ENCODE data around the gene IL32.
"Not testable (repeated sequence)": the region's sequence is repeated elsewhere in the genome, so short reads cannot be mapped to it uniquely, and the experiment has no call there.

The IL32 gene

DNA sequence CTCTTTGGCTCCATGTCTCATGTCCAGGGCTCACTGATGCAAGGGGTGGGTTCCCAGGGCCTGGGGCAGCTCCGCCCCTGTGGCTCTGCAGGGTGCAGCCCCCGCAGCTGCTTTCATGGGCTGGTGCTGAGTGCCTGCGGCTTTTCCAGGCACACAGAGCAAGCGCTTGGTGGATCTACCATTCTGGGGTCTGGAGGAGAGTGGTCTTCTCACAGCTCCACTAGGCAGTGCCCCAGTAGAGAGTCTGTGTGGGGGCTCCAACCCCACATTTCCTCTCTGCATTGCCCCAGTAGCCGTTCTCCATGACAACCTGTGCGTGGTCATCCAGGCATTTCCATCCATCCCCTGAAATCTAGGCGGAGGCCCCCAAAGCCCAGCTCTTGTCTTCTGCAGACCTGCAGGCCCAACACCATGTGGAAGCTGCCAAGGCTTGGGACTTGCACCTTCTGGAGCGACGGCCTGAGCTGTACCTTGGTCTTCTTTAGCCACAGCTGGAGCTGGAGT lies 5.2 kb downstream of the IL32 start:
- DNase-seq (ENCODE audit: low spot score): no peak

DNA sequence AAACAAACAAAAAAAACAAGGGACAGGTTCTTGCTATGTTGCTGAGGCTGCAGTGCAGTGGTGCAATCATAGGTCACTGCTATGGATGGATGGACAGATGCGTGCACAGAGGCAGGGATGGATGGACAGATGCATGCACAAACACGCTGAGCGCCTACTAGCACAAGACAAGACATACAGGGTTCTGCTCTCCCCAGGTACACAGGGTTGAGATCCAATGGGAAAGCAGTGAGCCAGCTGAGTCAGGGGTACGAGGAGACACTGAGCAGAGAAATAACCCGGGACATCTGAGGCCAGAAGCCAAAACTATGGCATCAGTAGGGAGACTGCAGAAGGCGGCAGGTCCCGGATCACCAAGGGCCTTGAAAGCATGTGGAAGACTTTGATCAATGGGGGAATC lies 6.2 kb downstream of the IL32 start:
- no peak for DNase-seq (ENCODE audit: low spot score)

DNA sequence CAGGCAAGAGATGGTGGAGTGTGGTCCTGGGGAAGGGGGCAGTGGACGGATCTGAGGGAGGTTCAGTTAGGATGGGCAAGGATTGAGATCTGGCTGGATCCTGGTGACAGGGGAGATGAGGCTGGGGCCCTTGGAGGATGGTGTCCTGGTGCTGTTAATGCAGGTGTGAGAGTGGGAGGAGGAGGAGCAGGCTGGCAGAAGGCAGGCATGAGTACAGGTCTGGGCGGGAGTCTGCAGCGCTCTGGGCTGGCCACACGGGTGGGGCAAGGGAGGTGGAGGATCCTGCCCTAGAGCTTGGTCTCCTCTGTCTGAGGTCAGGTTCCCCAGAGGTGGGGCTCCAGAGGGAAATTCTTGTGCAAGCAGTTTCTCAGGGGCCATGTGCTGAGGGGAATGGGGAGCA lies 6.7 kb downstream of the IL32 start:
- not testable (repeated sequence) for DNase-seq (ENCODE audit: low spot score)

DNA sequence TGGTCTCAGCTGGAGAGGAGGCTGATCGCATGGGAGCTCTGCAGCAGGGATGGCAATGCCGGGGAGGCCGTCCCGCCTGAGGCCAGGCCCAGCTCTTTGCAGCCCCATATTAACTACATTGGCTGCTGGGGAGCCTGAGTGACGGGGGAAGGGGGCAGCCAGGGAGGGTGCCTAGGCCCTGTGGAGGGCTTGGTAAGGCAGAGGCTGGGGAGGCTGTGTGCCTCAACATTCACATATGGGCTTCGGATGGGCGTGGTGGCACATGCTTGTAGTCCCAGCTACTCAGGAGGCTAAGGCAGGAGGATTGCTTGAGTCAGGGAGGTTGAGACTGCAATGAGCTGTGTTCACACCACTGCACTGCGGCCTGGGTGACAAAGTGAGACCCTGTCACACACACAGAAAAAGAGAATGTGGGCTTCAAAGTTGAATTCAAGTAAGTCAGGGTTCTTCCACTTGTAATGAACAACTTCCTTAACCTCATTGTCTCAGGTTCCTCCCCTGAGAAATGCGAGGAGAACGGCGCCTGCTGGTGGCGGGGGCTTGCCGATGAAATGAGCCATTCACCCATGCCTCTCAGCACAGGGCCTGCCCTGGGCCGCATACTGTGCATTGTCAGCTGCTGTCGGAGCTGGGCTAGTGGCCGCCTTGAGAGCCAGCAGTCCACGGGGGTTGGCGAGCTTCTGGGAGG lies 7.3 kb downstream of the IL32 start:
- DNase-seq (ENCODE audit: low spot score): peak; percentile 74

DNA sequence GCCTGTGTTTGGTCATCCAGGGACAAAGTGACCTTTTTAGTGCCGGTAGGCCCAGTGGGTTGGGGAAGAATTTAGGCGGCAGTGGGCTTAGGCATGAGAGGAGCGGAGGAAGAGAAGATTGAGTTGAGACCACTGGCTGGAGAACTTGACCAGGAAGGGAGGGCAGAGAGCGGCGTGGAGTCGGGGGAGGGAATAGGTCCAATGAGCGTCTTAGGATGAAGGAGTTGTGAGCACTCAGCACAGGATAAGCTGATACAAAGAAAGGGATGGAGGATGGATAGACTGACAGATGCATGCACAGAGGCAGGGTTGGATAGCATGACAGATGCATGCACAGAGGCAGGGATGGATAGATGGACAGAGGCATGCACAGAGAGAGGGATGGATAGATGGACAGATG lies 8.0 kb downstream of the IL32 start:
- DNase-seq (ENCODE audit: low spot score): no peak

DNA sequence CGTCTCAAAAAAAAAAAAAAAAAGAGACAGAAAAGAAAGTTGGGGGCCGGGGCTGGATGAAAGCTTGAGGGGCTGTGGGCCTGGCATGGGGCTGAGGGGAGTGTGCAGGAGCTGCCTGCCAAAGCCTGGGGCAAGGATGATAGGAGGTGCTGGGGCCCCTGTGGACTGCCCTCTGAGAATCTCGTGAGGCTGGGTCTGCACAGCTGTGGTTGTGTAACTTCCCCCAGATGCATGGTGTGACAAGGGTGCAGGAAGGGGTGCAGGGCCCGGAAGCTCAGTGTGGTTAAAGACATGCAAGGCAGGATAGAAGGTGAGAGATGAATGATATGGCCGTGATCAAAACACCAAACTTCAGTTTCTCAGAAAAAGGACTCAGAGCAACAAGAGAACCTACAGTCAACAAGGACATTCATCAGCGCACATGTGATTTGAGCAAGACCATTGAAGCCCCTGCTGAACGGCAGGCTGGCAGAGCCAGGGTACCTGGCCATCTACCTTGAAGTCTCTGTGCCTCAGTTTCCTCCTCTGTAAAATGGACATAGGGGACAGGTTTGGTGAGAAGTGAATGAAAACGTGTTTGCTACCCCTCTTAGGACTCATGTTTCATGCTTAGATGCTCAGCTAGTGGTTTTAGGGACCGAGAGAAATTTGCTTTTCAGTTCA lies 9.6 kb downstream of the IL32 start:
- peak; percentile 90 for DNase-seq (ENCODE audit: low spot score)

DNA sequence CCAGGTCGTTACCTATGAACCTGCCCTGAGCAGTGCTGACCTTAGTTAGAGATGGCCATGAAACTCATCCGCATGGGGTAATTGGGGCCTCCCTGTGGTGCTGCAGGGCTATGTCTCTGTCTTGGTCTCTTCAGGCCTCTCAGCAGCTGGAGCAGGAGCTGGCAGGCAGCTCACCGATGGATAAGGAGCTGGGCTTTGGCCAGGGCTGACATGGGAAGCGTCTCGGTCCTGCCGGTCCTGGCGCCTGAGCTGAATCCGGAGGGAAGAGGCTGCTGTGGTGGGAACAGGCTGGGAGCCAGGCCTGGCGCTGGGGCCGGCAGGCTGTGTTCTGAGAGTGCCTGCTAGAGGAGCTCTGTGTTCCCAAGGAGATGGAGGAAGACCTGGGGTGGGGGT lies 10.1 kb downstream of the IL32 start:
- no peak for DNase-seq (ENCODE audit: low spot score)

DNA sequence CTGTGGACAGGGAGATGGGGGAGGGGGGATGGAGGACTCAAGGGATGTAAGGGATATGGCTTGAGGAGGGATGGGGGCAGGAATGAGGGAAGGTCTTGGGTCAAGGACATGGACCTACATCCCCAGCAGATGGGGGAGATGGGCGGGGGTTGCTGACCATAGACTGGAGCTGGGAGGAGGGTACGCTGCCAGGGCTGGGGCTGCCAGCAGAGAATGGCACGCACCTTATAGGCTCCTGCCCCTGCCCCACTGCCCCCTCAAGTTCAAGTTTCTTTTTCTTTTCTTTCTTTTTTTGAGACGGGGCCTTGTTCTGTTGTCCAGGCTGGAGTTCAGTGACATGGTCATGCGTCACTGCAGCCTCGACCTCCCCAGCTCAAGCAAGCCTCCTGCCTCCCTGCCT lies 10.5 kb downstream of the IL32 start:
- not testable (repeated sequence) for DNase-seq (ENCODE audit: low spot score)

DNA sequence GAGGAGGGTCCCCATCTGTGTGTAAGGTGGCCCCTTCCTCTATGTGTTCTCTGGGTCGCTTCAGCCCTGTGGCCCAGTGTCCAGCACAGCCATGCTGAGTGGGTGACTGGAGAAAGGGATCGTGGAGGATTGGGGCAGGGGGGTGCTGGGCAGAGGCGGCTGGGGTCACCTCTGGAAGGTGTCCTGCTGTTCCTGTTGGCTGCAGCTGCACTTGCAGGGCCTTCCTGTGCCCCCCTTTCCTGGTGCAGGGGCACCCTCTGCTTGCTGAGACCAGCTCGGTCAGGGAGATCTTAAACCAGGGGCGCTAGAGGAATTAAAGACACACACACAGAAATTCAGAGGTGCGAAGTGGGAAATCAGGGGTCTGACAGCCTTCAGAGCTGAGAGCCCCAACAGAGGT lies 11.1 kb downstream of the IL32 start:
- DNase-seq (ENCODE audit: low spot score): no peak

DNA sequence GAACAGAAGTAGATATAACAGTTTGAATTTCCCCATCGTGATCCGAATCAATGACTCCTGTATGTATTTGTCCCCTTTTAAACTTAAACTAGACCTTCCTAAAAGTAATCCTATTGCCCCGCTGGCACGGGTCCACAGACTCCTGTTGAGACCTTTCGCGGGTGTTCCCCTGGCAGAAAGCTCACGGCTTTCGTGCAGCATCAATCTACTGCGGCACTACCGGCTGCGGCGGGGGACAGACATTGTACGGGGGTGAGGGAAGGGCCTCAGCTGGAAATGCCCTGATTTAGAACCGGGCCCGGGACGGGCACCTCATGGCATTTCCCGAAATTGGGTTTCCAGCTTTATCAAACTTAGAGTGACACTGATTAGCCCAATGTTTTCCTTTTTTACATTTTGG lies 14.6 kb downstream of the IL32 start:
- DNase-seq (ENCODE audit: low spot score): no peak

DNA sequence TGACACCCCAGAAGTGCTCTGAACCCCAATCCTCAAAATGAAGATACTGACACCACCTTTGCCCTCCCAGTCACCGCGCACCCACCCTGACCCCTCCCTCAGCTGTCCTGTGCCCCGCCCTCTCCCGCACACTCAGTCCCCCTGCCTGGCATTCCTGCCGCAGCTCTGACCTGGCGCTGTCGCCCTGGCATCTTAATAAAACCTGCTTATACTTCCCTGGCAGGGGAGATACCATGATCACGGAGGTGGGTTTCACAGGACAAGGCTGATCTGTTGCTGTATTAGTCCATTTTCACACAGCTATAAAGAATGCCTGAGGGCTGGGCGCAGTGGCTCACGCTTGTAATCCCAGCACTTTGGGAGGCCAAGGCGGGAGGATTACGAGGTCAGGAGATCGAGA lies 16.5 kb downstream of the IL32 start:
- not testable (repeated sequence) for DNase-seq (ENCODE audit: low spot score)

DNA sequence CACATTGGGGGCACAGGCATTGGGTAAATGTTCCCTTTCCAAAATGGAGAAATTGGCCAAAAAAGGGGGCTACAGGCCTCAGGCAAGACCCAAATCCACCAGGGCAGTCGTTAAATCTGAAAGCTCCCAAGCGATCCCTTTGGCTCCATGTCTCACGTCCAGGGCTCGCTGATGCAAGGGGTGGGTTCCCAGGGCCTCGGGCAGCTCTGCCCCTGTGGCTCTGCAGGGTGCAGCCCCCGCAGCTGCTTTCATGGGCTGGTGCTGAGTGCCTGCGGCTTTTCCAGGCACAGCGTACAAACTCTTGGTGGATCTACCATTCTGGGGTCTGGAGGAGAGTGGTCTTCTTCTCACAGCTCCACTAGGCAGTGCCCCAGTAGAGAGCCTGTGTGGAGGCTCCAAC lies 18.0 kb downstream of the IL32 start:
- not testable (repeated sequence) for DNase-seq (ENCODE audit: low spot score)

DNA sequence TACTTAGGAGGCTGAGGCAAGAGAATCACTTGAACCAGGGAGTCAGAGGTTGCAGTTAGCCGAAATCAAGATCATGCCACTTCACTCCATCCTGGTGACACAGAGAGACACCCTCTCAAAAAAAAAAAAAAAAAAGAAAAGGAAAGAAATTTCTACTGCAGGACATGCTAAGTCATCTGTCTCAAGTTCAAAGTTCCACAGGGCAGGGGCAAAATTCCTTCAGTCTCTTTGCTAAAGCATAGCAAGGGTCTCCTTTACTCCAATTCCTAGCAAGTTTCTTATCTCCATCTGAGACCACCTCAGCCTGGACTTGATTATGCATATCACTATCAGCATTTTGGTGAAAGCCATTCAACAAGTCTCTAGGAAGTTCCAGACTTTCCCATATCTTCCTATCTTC lies 19.1 kb downstream of the IL32 start:
- no peak for DNase-seq (ENCODE audit: low spot score)

DNA sequence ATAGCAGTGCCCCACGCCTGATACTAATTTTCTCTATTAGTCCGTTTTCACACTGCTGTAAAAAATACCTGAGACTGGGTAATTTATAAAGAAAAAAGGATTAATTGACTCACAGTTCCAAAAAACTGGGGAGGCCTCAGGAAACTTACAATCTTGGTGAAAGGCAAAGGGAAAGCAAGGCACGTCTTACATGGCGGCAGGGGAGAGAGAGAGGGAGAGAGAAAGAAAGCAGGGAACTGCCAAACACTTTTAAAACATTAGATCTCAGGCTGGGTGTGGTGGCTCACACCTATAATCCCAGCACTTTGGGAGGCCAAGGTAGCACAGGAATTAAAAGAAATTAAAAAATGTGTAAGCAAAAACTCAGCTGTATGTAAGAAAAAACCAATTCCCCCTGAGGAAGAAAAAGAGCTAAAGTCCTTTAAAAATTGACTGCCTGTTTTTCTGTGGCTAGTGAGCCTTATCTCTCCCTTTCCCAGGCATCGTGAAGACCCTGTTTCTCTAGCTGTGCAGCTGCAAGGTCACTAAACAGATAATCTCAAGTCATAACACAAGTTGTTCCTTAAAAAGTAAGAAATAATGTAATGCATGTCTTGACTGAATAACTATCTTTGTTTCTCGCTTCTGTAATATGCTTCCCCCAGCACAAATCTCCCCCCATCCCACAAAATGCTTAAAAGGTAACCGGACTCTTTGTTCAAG lies 19.7 kb downstream of the IL32 start:
- DNase-seq (ENCODE audit: low spot score): no peak

DNA sequence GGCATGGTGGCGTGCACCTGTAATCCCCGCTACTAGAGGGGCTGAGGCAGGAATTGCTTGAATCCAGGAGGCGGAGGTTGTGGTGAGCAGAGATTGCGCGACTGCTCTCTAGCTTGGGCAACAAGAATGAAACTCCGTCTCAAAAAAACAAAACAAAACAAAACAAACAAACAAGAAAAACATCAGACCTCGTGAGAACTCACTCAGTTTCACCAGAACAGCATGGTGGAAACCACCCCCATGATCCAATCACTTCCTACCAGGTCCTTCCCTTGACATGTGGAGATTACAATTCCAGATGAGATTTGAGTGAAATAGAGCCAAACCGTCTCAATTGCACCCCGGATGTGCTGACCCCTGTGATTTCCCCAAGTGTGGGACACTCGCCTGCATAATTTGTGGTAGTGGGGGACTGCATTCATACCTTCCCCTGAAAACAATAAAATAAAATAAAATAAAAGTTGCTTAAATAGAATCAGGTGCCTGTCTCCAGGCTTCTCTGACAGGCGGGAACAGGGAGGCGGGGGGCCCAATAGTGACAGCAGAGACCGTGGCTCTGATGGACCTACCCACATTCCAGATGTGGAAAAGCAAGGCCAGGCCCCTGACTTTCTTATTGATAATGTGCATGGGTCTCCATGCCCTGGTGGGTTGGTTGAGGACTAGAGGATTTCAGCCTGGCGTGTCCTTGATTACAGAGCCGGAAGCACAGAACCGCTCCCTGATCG lies 20.6 kb downstream of the IL32 start:
- no peak for DNase-seq (ENCODE audit: low spot score)

DNA sequence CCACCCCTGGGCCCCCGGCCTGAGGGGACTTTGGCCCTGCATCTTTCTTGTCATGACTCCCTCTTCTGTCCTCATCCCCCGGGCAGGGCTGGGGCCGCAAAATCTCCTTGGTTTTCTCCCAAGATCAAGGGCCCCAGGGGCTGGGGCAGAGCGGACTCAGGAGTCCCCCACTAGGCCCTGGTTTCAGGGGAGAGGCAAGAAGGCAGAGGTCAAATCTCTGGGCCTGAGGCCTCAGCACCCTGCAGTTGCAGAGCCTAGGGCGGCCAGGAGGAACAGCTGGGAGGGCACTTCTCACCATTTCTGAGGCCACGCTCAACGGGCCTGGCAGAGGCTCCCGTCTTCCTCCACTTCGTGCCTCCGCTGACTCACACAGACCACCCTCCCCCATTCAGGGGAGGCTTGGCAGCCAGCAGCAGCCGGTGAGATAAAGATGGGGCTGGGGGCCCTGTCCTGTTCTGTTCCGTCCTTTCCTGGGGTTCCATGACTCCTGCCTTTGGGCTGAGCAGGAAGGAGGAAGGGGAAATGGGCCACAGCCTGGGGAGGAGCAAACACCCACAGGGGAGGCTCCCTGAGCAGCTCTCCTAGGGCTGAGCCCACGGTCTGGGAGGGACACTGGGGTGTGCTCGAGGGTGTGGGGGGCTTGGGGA lies 21.3 kb downstream of the IL32 start:
- no peak for DNase-seq (ENCODE audit: low spot score)

DNA sequence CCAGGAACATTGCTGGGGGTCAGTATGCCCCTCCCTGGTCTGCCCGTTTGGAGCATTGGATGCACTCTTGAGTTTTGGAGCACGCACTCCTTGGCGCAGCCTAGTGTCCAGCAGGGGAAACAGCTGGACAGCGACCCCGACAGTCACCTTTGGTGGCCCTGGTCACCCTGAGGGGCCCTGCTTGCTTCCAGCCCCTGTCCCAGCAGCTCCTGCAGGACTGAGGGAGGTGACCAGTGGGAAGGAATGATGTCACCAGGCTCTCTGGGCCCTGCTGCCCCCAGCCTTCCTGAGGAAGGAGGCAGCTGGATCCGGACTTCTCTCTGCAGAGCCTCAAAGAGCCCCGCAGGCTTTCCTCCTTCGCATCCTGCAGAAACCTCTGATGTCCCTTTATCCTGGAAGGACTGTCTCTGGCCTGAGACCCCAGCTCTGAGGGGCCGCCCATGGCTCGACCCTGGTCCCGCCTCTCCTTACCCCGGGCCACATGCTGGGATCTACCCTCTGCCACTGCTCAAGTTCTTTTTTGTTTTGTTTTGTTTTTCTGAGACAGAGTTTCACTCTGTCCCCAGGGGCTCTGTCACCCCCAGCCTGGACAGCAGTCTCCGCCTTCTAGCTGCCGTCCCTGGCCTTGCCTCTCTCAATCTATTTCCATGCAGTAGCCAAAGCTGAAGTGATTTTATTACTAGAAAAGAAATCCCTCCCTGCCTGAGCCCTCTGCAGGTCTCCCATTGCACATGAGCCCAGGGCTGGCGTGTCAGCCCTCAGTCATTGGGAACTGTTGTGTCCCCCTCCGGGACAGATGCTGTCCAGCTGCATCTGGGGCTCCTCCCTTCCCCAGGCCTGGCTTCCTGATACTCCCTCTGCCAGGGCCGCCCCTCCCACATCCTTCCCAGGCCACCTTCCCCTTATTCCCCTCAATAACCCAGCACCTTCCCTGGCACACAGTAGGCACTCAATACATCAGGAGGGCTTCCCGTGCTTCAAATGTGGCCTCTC lies 22.1 kb downstream of the IL32 start:
- DNase-seq (ENCODE audit: low spot score): no peak

DNA sequence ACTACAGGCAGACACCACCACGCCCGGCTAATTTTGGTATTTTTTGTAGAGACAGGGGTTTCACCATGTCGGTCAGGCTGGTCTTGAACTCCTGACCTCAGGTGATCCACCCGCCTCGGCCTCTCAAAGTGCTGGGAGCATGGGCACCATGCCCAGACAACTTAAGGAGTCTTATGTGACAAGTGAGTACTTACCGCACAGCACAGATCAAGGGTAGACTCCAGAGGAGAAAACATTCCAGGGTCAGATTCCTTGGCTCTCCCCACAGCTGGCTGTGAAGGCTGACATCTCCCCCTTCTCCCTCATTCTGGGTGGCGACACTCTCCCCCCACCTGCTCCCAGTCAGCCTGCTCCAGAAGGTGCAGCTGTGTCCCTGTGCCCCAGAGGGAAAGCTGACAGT lies 23.0 kb downstream of the IL32 start:
- no peak for DNase-seq (ENCODE audit: low spot score)

DNA sequence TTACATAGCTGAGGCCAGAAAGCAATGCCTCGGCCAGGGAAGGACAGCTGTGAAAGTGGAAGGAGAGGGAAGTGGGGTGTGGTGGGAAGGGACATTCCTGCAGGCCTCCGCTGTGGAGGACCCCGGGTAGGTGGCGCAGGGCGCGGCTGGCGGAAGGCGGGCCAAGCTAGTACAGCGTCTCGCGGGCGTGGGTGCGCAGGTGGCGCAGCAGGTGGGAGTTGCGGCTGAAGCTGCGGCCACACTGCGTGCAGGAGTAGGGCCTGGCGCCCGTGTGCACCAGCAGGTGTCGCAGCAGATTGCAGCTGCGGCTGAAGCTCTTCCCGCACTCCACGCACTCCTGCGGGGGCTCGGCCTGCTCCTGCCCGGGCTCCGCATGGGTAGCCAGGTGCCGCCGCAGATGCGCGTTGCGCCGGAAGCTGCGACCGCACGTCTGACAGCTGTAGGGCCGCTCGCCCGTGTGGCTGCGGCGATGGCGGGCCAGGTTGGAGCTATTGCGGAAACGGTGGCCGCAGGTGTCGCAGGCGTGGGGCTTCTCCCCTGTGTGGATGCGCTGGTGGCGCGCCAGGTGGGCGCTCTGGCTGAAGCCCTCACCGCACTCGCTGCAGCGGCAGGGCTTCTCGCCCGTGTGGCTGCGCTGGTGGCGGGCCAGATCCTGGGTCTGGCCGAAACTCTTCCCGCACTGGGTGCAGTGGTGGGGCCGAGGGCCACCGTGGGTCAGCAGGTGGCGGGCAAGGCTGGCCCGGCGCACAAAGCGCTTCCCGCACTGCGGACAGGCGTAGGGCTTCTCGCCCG lies 23.7 kb downstream of the IL32 start:
- no peak for DNase-seq (ENCODE audit: low spot score)
